NCI-H524 (cell line): ENCODE results near the gene FBXL22.

Experiments
- DNase-seq, 2 experiments: peaks; one replicate each; lab custom pipeline; 2025; lab: John Stamatoyannopoulos, UW

FBXL22 gene

DNA sequence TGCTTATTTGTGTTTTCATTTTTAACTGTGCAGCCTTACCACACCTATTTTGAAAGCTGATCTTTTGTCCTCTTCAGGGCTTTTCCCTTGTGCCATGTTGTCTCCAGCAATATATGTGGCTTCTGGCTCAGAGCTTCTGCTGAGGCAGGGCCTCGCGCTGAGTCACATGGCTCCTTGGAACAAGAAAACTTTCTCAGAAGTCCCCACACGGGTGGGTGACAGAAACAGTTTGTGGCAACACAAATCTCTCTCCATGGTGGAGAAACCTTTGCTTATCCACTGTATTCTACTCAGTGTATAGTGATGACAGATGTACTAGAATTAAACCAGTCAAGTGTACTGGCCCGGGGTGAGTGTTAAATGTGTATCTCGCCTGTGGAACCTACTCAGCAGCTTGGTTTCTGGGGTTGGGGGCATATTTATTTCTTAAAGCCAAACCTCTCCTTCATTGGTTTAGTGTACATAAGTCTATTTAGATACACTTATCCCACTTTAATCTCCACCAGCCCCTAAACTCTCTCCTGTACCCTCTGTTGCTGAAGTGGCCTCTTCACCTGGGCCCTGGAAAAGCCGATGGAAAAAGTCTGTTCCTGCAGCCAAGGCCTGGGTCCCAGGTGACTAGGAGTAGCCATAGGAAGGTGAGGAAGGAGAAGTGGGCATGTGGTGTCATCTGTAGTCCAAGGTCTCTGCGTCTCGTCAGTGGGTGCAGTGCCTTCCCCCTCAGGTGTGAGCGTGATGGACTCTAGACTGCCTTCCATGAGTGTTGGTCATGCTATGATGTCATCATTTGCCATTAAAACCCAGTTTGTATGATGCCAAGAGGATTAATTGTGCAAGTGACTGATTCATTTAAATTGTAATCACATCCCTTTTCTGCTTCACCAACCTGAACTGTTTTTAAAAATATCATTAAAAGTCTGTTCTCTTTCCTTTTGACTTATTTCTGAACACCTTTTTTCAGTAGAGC, 3.2 kb upstream of the FBXL22 start:
- DNase-seq, result no peak

GRCh38 chr15:63595065-63595464, 2.1 kb upstream of the FBXL22 start:
- DNase-seq, result no peak

- no peak for DNase-seq
Observed at GRCh38 chr15:63595688-63596087, 1.5 kb upstream of the FBXL22 start.

GRCh38 chr15:63596676-63597037, 530 bp upstream of the FBXL22 start:
- no peak for DNase-seq

DNA sequence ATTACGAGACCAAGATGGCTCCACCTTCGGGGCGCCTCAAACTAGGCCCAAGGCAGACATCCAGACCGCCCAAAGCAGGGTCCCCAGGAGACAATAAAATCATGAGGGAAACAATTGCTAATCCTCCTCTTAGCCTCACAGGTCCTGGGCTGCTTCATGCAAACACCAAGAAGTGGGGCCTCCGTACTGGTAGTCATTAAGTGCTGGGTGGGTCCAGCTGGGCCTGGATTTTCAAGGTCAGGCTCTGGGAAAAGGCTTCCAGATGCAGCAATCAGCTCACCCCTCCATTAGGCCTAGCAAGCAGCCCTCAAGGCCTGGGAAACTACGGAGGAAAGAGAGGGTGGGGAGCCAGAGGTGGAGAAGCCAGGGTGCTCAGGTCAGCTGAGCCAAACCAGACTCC, 634 bp downstream of the FBXL22 start:
- peak in 1 of 2 experiments; percentile 55 for DNase-seq

- DNase-seq, result no peak
Observed at GRCh38 chr15:63598473-63599400, 1.6 kb downstream of the FBXL22 start.

GRCh38 chr15:63599401-63600000, 2.3 kb downstream of the FBXL22 start:
- peak in 1 of 2 experiments; percentile 51 for DNase-seq

GRCh38 chr15:63600001-63600615, 2.9 kb downstream of the FBXL22 start:
- DNase-seq, result no peak

DNA sequence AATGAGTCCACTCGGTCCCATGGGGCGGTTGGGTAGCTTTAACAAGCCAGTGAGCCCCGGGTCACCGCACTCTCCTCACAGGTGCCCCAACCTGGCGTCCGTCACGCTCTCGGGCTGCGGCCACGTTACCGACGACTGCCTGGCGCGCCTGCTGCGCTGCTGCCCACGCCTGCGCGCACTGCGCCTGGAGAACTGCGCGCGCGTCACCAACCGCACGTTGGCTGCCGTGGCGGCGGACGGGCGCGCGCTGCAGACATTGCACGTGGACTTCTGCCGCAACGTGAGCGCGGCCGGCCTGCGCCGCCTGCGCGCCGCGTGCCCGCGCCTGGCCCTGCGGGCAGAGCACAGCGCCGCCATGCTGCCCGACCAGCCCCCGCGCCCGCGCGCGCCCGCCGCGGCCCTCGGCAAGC, 3.4 kb downstream of the FBXL22 start:
- DNase-seq, result peak; percentile 68 to 94

DNA sequence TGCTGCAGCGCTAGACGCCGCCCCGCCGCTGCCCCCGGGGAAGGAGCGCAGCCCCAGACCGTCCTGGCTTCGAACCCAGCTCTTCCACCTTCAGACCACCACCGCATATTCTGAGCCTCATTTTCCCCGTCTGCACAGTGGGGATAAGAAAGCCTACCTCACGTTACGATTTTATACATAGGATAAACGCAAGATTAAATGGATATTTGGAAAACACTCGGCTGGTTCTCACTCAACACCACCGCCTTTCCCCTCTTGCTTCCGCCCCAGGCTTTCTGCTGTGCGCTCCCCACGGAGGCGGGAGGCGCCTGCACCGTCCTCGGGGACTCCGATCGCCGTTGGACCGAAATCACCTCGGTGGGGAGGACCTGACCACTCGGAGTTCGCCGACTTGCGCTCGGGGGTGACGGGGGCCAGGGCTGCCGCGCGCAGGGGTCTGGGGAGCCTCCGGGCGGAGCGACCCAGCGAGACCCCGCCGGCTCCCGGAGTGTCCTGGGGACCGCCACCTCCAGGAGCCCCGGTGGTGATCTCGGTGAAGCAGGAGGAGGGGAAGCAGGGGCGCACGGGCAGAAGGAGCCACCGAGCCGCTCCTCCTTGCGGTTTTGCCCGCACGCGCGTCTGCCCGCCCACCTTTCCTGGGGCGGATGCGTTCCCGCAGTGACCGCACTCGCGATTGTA, 4.0 kb downstream of the FBXL22 start:
- no peak for DNase-seq

- DNase-seq, result peak; percentile 56 to 88
Observed at GRCh38 chr15:63601704-63602185, 4.6 kb downstream of the FBXL22 start.

- DNase-seq, result no peak
Observed at GRCh38 chr15:63602595-63602994, 5.4 kb downstream of the FBXL22 start.

GRCh38 chr15:63603516-63603915, 6.3 kb downstream of the FBXL22 start:
- DNase-seq, result peak in 1 of 2 experiments; percentile 57

DNA sequence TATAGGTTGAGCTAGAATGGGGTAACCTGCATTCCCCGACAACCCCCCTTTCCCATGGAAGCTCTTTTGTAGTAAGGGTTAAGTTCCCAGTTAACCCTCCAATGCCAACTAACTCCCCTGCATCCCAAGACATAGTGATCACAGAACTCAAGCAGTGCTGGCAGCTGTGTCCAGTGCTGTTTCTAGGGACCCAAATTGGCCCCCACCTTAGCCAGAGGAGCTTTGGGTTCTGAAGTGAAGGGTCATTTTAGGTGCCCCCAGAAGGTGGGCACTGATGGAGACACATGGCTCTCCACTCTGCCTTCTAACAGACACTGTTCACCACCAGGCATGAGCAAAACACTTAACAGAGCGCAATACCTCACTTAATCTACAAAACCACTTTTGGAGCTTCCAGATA, 7.1 kb downstream of the FBXL22 start:
- DNase-seq, result no peak

DNA sequence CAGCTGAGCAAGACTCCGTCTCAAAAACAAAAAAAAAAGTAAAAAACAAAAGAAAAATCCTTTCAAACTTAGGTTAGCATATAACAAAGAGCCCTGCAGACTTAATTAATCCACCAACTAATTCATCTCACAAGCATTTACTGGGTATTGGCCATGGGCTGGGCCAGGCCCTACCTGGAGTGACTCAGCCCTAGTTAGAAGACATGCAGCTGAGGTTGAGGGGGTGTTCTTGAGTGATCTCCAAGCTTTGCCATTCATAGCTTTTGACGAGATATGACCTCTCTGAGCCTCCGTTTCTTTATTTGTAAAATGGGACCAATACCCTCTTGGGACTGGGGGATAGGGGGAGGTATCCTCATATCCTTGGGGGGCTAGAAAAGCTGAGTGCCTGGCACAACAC, 7.8 kb downstream of the FBXL22 start:
- DNase-seq, result no peak

DNA sequence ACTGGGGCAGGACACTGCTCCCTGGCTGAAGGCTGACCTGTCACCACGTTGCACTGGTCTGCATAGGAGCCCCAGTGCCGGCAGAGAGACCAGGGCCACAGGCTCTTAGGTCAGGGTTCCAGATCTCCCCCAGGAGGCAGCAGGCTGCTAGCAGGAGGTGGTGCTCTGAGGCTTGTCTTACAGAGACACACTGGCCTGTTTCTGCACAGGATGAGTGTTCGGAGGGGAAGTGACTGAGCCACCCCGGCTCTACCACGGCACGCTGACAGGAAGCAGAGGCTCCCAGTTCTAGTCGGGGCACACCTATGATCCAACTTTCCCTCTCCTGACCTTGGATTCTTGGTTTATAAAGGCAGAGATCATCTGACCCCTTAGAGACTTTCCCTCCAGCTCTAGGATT, 8.6 kb downstream of the FBXL22 start:
- no peak for DNase-seq

DNA sequence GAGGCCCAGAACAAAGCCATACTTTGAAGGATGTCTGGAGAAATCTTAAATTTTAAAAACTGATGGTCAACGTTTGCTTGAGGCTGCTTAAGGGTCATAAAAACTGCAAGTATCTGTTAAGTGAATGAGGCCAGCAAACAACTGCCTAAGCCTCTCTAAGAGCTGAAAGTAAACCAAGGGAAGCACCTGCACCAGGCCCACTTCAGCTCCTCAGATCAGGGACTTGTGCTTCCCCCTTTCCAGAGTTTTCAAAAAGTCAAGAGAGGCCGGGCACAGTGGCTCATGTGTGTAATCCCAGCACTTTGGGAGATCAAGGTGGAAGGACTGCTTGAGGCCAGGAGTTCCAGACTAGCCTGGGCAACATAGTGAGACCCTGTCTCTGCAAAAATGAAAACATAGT, 9.1 kb downstream of the FBXL22 start:
- peak; percentile 57 to 77 for DNase-seq

GRCh38 chr15:63608989-63609388, 11.8 kb downstream of the FBXL22 start:
- DNase-seq, result no peak

DNA sequence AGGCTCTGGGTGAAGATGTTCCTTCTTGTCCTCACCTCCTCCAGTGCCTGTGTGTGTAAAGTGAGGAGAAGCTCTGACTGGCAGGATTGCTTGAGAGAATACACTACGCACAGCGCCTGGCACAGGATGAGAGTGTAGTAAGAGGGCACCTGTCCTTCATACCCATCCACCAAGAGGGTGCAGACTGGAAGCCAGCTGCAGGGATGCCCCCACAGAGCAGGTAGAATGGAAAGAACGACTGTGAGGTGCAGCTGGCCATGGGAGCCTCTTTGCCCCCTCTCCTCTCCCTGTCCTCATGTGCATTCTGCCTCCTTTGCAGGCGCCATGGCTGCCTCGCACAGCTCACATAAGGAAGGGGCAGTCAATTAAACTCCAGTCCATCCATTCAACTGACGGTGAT, 12.3 kb downstream of the FBXL22 start:
- DNase-seq, result no peak

GRCh38 chr15:63610209-63610841, 13.1 kb downstream of the FBXL22 start:
- DNase-seq, result peak; percentile 94 to 98

- DNase-seq, result peak; percentile 97 to 99
Observed at GRCh38 chr15:63611177-63611576, 14.0 kb downstream of the FBXL22 start.
